Measurements from ENCODE around the gene NDUFB10. TPM values are rescaled to one million over a fixed set of nuclear protein-coding genes. Genes with fewer than 3 reads are reported as not detected.
A peak's percentile ranks its signal among the peaks of the same experiment; 100 is the strongest.

NDUFB10 gene
- total and polyA plus RNA-seq, 10 of the 15 experiments (the other 5 are each of a cell fraction or from before 2014, with no cell fraction given) = 52.2 to 319 (median 130) TPM

- TF ChIP-seq CEBPZ (IDR thresholded peaks at IDR 0.05; ENCODE audit: low read depth, low read length) = no peak
- TF ChIP-seq POU2F2 (IDR thresholded peaks at IDR 0.05; ENCODE audit: borderline replicate concordance, low read depth, low read length) = no peak
These were observed 13.1 kb downstream of the NDUFB10 start (continued) for GRCh38 chr16:1972490-1972877.

DNA sequence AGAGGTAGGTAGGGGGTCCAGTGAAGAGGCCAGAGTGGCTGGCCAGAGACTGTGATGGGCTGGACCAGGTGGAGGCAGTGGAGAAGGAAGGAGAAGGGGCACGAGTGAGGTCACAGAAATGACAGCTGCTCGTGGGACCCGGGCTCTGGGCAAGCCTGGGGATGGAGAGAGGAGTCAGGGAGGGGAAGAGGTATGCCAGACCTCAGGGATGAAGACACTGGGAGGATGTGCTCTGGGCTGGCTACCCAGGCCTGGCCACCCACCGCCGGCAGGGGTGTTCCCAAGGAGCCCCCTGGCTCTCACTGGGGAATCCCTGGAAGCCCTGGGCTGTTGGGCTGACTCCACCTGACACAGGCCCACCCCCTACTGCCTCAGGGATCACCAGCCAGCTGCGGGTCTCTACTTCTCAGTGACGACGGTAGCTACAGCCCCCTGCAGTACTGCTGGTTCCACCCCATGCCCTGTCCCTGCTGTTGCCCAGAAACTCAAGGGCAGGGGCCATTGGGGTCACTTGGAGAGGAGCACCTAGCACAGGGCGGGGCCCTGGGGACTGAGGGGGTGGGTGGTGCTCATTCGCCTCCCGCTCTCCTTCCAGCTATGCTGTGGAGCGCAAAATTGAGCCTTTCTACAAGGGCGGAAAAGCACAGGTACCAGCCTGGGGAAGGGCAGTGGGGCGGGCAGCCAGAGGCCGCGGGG lies 14.3 kb downstream of the NDUFB10 start:
- no peak for ATAC-seq
- Histone ChIP-seq H3K4me2 (ENCODE audit: control insufficient read depth, insufficient read depth) (peak overlapping the region; percentile 7; the same call in 1 of the 2 replicates), H3K9me3 (replicated peaks; ENCODE audit: control insufficient read depth, insufficient read depth, low read length) (no peaks in the 10 kb centered on the region), H3K9ac (ENCODE audit: control insufficient read depth, insufficient read depth, low read length) (no peak overlapping the region; the same call in 1 of the 2 replicates), H3K4me3 (peak overlapping the region; percentile 93; the same call in 1 of the 2 replicates), H3K36me3 (ENCODE audit: control insufficient read depth in 2 of 2, insufficient read depth in 2 of 2, low read length in 1 of 2) (peaks cover 0 to 34% of the 10 kb centered on the region in 2 experiments; a peak in 3 of 4 replicates), H3K79me2 (ENCODE audit: control insufficient read depth, insufficient read depth, low read length) (peaks cover 24% of the 10 kb centered on the region), H4K20me1 (ENCODE audit: control insufficient read depth, insufficient read depth) (no peaks in the 10 kb centered on the region), H3K27me3 (replicated peaks in 1 of 2; ENCODE audit: control insufficient read depth in 2 of 2, insufficient read depth in 2 of 2, low read length in 1 of 2) (no peaks in the 10 kb centered on the region), H3K4me1 (ENCODE audit: control insufficient read depth, insufficient read depth, low read length) (peaks cover 12% of the 10 kb centered on the region), H2AFZ (ENCODE audit: control insufficient read depth, low read depth, low read length) (no peak overlapping the region), H3K27ac (ENCODE audit: control insufficient read depth, insufficient read depth) (no peak overlapping the region)
- ChIA-PET CTCF (interaction anchor here (0.5 kb wide), 1 partner anchor 363 kb away, joined by 3 read pairs; no protein-coding TSS in a partner anchor), SMC1A (ENCODE audit: uncharacterized antibody, unreplicated experiment) (no interaction called here), RAD21 (ENCODE audit: unreplicated experiment) (no interaction called here), POLR2A (interaction anchor here (1.1 to 1.9 kb wide), 2 partner anchors 8 to 13 kb away, joined by 3 to 8 read pairs; partner anchors contain the start of gene RPS2)
- 86% methylated on average over 13 of the region's 16 CpGs for WGBS (ENCODE audit: insufficient coverage, insufficient replicate concordance, low lambda C conversion rate, missing lambda C conversion rate)
- no peak for FAIRE-seq
- in situ Hi-C loops (cut with MboI) (no loop called here), intact Hi-C loops (cut with micrococcal nuclease; ENCODE audit: unreplicated experiment) (no loop called here)
- no TSS peak for BruUV-seq (replicated peaks)
- no peak for DNase-seq (ENCODE audit: low read depth, low spot score)
- TF ChIP-seq POLR2A (IDR thresholded peaks at IDR 0.05; ENCODE audit: low read depth, low read length) = peak; percentile 9; the same call in 1 of the 2 replicates
- TF ChIP-seq, protein P1, sequence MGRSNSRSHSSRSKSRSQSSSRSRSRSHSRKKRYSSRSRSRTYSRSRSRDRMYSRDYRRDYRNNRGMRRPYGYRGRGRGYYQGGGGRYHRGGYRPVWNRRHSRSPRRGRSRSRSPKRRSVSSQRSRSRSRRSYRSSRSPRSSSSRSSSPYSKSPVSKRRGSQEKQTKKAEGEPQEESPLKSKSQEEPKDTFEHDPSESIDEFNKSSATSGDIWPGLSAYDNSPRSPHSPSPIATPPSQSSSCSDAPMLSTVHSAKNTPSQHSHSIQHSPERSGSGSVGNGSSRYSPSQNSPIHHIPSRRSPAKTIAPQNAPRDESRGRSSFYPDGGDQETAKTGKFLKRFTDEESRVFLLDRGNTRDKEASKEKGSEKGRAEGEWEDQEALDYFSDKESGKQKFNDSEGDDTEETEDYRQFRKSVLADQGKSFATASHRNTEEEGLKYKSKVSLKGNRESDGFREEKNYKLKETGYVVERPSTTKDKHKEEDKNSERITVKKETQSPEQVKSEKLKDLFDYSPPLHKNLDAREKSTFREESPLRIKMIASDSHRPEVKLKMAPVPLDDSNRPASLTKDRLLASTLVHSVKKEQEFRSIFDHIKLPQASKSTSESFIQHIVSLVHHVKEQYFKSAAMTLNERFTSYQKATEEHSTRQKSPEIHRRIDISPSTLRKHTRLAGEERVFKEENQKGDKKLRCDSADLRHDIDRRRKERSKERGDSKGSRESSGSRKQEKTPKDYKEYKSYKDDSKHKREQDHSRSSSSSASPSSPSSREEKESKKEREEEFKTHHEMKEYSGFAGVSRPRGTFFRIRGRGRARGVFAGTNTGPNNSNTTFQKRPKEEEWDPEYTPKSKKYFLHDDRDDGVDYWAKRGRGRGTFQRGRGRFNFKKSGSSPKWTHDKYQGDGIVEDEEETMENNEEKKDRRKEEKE (IDR thresholded peaks at IDR 0.05) = no peak

All from GM12878 (cell line).